ENCODE measurements around the gene NPHS1. TPM values are rescaled to one million over a fixed set of nuclear protein-coding genes. Genes with fewer than 3 reads are reported as not detected.

Gene NPHS1
- total and polyA plus RNA-seq, 9 of the 15 experiments (the other 6 are each of a cell fraction or from before 2014, with no cell fraction given) = 0.01 to 0.28 (median 0.14) TPM; not detected in 5

DNA sequence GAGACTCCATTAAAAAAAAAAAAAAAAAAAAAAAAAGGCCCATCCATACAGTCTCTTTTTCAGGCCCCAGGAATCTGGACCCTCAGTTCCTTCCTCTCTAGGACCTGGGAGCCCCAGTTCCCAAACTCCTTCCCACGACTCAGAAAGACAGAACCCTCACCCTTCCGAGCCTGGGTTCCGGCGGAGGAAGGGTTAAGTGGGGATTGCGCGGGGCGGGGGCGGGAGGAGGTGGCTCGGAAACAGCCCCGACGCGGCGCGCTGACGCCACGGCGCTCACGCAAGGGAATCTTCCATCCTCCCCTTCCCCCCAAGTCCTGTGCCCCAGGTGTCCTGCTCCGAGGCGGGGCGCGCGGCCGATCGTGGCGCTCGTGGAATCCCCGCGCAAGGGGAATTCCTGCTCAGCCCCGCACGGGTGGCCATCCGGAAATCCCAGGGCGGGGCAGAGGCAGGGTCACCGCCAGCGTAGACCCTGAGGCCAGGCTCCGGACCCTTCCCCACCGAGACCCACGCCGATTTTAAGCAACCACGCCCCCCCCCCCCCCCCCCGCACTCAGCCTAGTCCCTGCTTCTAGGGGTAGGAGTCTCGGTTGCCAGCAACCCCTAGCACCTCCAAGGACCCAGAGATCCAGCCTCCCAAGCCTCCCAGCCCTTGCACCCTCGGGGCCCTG is 47.4 kb upstream of the NPHS1 start (continued):
- TF ChIP-seq GABPA (tag; conservative IDR thresholded peaks at IDR 0.05; ENCODE audit: low read depth) = peak; percentile 46; the same call in 1 of the 2 replicates
- peak; percentile 15; the same call in 1 of the 2 replicates for TF ChIP-seq NFIC (IDR thresholded peaks at IDR 0.05)
- peak; percentile 13; the same call in 1 of the 2 replicates for TF ChIP-seq L3MBTL2 (IDR thresholded peaks at IDR 0.05)
- peak; percentile 31; the same call in 1 of the 2 replicates for TF ChIP-seq E2F4 (CRISPR knock-in tag; IDR thresholded peaks at IDR 0.05; ENCODE audit: low read depth)
- 0 out of 2 replicates have a peak, but pooled peaks have one; percentile 13 for TF ChIP-seq PKNOX1 (IDR thresholded peaks at IDR 0.05)
- peak; percentile 50 for TF ChIP-seq SAP30 (IDR thresholded peaks at IDR 0.05; ENCODE audit: borderline replicate concordance, insufficient read depth, low read depth, low read length, poor library complexity, severe bottlenecking)
- peak; percentile 43; the same call in 1 of the 2 replicates for TF ChIP-seq BHLHE40 (IDR thresholded peaks at IDR 0.05; ENCODE audit: low read length)
- TF ChIP-seq CEBPG (CRISPR knock-in tag; IDR thresholded peaks at IDR 0.05) = no peak
- TF ChIP-seq CEBPG (tag; conservative IDR thresholded peaks at IDR 0.05 in 1 of 2, IDR thresholded peaks at IDR 0.05 in 1 of 2) = 0 out of 4 replicates have a peak, but pooled peaks of 1 of the 2 experiments have one; percentile 10
- TF ChIP-seq TEAD1 (CRISPR knock-in tag; IDR thresholded peaks at IDR 0.05) = 0 out of 4 replicates have a peak, but pooled peaks have one; percentile 12 to 54
- no peak for TF ChIP-seq ZNF445 (CRISPR knock-in tag; IDR thresholded peaks at IDR 0.05; ENCODE audit: low read depth)
- no peak for TF ChIP-seq HNRNPUL1 (IDR thresholded peaks at IDR 0.05; ENCODE audit: low read length)
- no peak for TF ChIP-seq ZHX1 (conservative IDR thresholded peaks at IDR 0.05; ENCODE audit: low read length)
- TF ChIP-seq MTA1 (IDR thresholded peaks at IDR 0.05; ENCODE audit: borderline replicate concordance) = peak; percentile 61
- TF ChIP-seq ZEB2 (IDR thresholded peaks at IDR 0.05) = peak; percentile 43; the same call in 1 of the 2 replicates
- TF ChIP-seq PHF21A (IDR thresholded peaks at IDR 0.05; ENCODE audit: borderline replicate concordance, low read depth) = 0 out of 2 replicates have a peak, but pooled peaks have one; percentile 46
- TF ChIP-seq, protein P1, sequence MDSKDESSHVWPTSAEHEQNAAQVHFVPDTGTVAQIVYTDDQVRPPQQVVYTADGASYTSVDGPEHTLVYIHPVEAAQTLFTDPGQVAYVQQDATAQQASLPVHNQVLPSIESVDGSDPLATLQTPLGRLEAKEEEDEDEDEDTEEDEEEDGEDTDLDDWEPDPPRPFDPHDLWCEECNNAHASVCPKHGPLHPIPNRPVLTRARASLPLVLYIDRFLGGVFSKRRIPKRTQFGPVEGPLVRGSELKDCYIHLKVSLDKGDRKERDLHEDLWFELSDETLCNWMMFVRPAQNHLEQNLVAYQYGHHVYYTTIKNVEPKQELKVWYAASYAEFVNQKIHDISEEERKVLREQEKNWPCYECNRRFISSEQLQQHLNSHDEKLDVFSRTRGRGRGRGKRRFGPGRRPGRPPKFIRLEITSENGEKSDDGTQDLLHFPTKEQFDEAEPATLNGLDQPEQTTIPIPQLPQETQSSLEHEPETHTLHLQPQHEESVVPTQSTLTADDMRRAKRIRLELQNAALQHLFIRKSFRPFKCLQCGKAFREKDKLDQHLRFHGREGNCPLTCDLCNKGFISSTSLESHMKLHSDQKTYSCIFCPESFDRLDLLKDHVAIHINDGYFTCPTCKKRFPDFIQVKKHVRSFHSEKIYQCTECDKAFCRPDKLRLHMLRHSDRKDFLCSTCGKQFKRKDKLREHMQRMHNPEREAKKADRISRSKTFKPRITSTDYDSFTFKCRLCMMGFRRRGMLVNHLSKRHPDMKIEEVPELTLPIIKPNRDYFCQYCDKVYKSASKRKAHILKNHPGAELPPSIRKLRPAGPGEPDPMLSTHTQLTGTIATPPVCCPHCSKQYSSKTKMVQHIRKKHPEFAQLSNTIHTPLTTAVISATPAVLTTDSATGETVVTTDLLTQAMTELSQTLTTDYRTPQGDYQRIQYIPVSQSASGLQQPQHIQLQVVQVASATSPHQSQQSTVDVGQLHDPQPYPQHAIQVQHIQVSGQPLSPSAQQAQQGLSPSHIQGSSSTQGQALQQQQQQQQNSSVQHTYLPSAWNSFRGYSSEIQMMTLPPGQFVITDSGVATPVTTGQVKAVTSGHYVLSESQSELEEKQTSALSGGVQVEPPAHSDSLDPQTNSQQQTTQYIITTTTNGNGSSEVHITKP (IDR thresholded peaks at IDR 0.05; ENCODE audit: partially characterized antibody) = peak; percentile 79
- TF ChIP-seq ZNF384 (IDR thresholded peaks at IDR 0.05; ENCODE audit: low read depth, low read length) = peak; percentile 84
- TF ChIP-seq HNRNPK (IDR thresholded peaks at IDR 0.05; ENCODE audit: low read depth, low read length, poor library complexity, severe bottlenecking) = no peak

Measured in K562 (cell line).